ENCODE results near the gene UQCR11. TPM values are rescaled to one million over a fixed set of nuclear protein-coding genes. Genes with fewer than 3 reads are reported as not detected.
A peak's percentile ranks its signal among the peaks of the same experiment; 100 is the strongest.

UQCR11 gene
- total RNA-seq, 2 experiments from 2014 or later = 231 TPM

DNA sequence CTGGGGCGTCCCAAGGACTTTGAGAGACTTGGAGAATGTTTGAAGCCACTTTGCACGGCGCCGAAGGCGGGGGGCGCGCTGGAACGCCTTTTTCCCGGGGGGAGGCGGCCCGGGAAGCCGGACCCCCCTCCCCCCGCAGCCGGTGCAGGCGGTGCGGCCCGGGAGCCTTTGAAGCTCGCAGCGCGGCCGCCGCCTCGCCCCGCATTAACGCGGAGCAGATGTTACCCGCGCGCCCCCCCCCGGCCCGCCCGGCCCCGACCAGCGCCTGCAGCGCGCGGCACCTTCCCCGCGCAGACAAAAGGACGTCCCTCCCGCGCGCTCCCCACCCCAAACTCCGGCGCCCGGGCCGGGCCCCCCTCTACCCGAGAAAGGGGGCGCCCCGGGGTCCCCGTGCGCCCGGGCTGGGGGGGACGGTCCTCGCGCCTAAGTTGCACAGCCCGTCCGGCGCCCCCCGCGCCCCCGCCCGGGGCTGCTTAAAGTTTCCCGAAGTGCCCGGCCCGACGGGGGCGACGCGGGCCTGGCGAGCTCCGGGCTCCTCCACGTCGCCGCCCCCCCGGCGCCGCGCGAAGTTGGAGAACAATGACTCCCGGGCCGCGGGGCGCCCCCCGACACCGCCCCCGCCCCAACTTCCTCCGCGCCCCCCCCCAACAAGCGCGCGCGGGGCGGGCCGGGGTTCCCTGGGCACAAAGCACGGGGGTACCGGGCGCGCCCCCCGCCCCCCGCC lies 46.5 kb upstream of the UQCR11 start:
- Mint-ChIP-seq H3K4me3 (peak overlapping the region; percentile 83), H3K36me3 (ENCODE audit: low read depth) (peaks cover 17% of the 10 kb centered on the region), H3K27me3 (no peaks in the 10 kb centered on the region), H3K27ac (peak overlapping the region; percentile 93), H3K9me3 (no peaks in the 10 kb centered on the region), H3K4me1 (ENCODE audit: low read depth) (peaks cover 24% of the 10 kb centered on the region)
- ATAC-seq = no peak
- intact Hi-C loops (cut with micrococcal nuclease) = loop anchor here (5.0 kb wide), 1 partner anchor 44 kb away; the partner anchor contains the start of gene UQCR11
- POLR2A ChIA-PET = interaction anchor here (0.7 to 4.0 kb wide), 14 partner anchors 7 to 96 kb away, joined by 3 to 25 read pairs (median 4); partner anchors contain the start of genes MBD3 and UQCR11
- DNase-seq = peak; percentile 70
- TF ChIP-seq, protein P1, sequence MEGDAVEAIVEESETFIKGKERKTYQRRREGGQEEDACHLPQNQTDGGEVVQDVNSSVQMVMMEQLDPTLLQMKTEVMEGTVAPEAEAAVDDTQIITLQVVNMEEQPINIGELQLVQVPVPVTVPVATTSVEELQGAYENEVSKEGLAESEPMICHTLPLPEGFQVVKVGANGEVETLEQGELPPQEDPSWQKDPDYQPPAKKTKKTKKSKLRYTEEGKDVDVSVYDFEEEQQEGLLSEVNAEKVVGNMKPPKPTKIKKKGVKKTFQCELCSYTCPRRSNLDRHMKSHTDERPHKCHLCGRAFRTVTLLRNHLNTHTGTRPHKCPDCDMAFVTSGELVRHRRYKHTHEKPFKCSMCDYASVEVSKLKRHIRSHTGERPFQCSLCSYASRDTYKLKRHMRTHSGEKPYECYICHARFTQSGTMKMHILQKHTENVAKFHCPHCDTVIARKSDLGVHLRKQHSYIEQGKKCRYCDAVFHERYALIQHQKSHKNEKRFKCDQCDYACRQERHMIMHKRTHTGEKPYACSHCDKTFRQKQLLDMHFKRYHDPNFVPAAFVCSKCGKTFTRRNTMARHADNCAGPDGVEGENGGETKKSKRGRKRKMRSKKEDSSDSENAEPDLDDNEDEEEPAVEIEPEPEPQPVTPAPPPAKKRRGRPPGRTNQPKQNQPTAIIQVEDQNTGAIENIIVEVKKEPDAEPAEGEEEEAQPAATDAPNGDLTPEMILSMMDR (IDR thresholded peaks at IDR 0.05) = peak; percentile 12
- CTCF ChIA-PET = interaction anchor here (0.7 to 1.7 kb wide), 4 partner anchors 13 to 62 kb away, joined by 3 to 5 read pairs (median 4); no protein-coding TSS in a partner anchor

GRCh38 chr19:1650650-1651567 lies 45.6 kb upstream of the UQCR11 start:
- H3K27me3 Mint-ChIP-seq = no peaks in the 10 kb centered on the region
- intact Hi-C loops (cut with micrococcal nuclease) = loop anchor here (5.0 kb wide), 1 partner anchor 44 kb away; the partner anchor contains the start of gene UQCR11
- H3K27ac Mint-ChIP-seq = peak overlapping the region; percentile 93
- H3K36me3 Mint-ChIP-seq (ENCODE audit: low read depth) = peaks cover 22% of the 10 kb centered on the region
- ChIA-PET POLR2A (interaction anchor here (0.7 to 4.0 kb wide), 14 partner anchors 10 to 137 kb away, joined by 3 to 25 read pairs (median 3); partner anchors contain the start of genes MBD3 and UQCR11), CTCF (interaction anchor here (0.8 to 1.7 kb wide), 6 partner anchors 9 to 214 kb away, joined by 3 to 5 read pairs (median 3); no protein-coding TSS in a partner anchor)
- no peaks in the 10 kb centered on the region for H3K9me3 Mint-ChIP-seq
- peaks cover 24% of the 10 kb centered on the region for H3K4me1 Mint-ChIP-seq (ENCODE audit: low read depth)
- DNase-seq (peak; percentile 87), ATAC-seq (peak; percentile 19)
- H3K4me3 Mint-ChIP-seq = peak overlapping the region; percentile 83
- TF ChIP-seq, protein P1 (IDR thresholded peaks at IDR 0.05) = no peak

DNA sequence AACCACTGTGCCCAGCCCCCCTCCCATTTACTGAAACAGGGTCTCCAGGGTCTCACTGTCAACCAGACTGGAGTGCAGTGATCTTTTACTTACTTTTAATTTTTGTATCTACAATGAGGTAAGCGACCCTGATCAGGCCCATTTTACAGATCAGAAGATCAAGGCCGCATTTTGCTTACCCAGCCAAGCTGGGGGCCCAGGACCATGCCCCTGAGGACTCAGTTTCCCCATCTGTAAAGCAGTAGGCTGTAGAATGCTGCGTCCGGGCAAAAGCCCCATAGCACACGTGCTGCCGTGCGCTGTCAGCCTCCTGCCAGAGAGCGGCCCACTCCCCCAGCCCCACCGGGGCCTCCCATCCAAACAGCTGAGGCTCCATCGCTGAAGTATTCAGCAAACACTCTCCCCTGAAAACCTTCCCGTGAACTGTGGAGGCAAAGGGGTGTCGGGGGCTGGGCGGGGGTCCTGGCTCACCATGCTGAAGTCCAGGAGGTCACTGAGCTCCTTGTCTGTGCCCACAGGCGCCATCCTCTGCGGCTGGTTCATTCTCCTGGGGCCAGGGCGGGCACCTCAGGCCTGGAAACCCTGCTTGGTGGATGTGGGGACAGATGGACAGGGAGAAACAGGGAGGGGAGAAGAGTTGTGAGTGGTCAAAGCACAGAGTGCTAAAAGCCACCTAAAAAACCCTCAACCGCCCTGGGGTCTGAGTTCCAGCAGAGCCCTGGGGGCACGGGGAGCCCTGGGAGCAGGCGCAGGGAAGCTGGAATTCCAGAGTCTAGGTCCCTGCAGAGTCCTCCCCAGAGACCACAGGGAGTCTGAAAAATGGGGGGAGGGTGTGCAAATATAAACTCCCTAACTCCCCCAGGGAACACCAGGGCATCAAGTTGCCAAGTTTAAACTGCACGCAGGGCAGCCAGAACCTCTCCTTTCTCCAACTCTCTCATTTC lies 44.7 kb upstream of the UQCR11 start:
- ATAC-seq = no peak
- H3K4me1 Mint-ChIP-seq (ENCODE audit: low read depth) = peaks cover 24% of the 10 kb centered on the region
- ChIA-PET POLR2A (interaction anchor here (1.0 to 4.0 kb wide), 6 partner anchors 9 to 138 kb away, joined by 3 to 25 read pairs (median 4); partner anchors contain the start of gene MBD3), CTCF (interaction anchor here (0.7 to 1.7 kb wide), 6 partner anchors 10 to 215 kb away, joined by 3 to 5 read pairs (median 3); no protein-coding TSS in a partner anchor)
- H3K27me3 Mint-ChIP-seq = no peaks in the 10 kb centered on the region
- intact Hi-C loops (cut with micrococcal nuclease) = loop anchor here (5.0 kb wide), 1 partner anchor 43 kb away; the partner anchor contains the start of gene UQCR11
- H3K36me3 Mint-ChIP-seq (ENCODE audit: low read depth) = peaks cover 25% of the 10 kb centered on the region
- TF ChIP-seq, protein P1 (IDR thresholded peaks at IDR 0.05) = no peak
- DNase-seq = no peak
- peak overlapping the region; percentile 93 for H3K27ac Mint-ChIP-seq
- no peaks in the 10 kb centered on the region for H3K9me3 Mint-ChIP-seq
- peak overlapping the region; percentile 83 for H3K4me3 Mint-ChIP-seq

GRCh38 chr19:1648920-1649541 lies 43.8 kb upstream of the UQCR11 start:
- Mint-ChIP-seq H3K27ac (no peak overlapping the region), H3K9me3 (no peaks in the 10 kb centered on the region), H3K27me3 (no peaks in the 10 kb centered on the region), H3K36me3 (ENCODE audit: low read depth) (peaks cover 25% of the 10 kb centered on the region), H3K4me3 (no peak overlapping the region), H3K4me1 (ENCODE audit: low read depth) (peaks cover 24% of the 10 kb centered on the region)
- POLR2A ChIA-PET = interaction anchor here (1.4 to 4.0 kb wide), 2 partner anchors 9 to 58 kb away, joined by 4 to 25 read pairs; partner anchors contain the start of gene MBD3
- TF ChIP-seq, protein P1 (IDR thresholded peaks at IDR 0.05) = no peak
- CTCF ChIA-PET = interaction anchor here (0.7 to 1.5 kb wide), 2 partner anchors 25 to 216 kb away, joined by 3 read pairs; no protein-coding TSS in a partner anchor
- intact Hi-C loops (cut with micrococcal nuclease) = no loop called here
- peak; percentile 47 for DNase-seq
- no peak for ATAC-seq

Measured in activated CD8-positive, alpha-beta T cell treated with anti-CD3 and anti-CD28 coated beads for 36 hours (primary cell).